GM23338 (cell line): ENCODE measurements around the gene PROCR. TPM values are rescaled to one million over a fixed set of nuclear protein-coding genes. Genes with fewer than 3 reads are reported as not detected.

Source experiments
- ATAC-seq: fragments of 200-7000 bp; cut with Tn5 transposase; 3 replicates; pipeline ENCODE4 v1.9.1; 2020
- DNase-seq: peaks from one replicate; pipeline ENCODE4 v3.0.0-alpha.2; 2015; ENCODE audit warnings: low spot score
- H2AFZ ChIP-seq: fragments of 200-600 bp; sonication (generic); 2 replicates; pipeline ENCODE4 v1.8.0; 2016; ENCODE audit warnings: antibody characterized with exemption, mild to moderate bottlenecking, moderate library complexity
- H3F3A ChIP-seq: fragments of 200-600 bp; sonication (generic); replicated peaks from 2 replicates; pipeline ENCODE4 v1.8.0; 2017; ENCODE audit warnings: antibody characterized with exemption, mixed run types, low read depth
- H3K27ac ChIP-seq: fragments of 200-600 bp; sonication (generic); 2 replicates; pipeline ENCODE4 v1.6.1; 2016; ENCODE audit warnings: low read depth
- H3K27me3 ChIP-seq: fragments of 200-600 bp; sonication (generic); 2 replicates; pipeline ENCODE4 v1.8.0; 2016; ENCODE audit warnings: mild to moderate bottlenecking, mixed run types, moderate library complexity; ENCODE audit not compliant: insufficient read depth
- H3K36me3 ChIP-seq: fragments of 200-600 bp; sonication (generic); 2 replicates; pipeline ENCODE4 v1.8.0; 2016; ENCODE audit warnings: mild to moderate bottlenecking; ENCODE audit not compliant: insufficient read depth
- H3K4me1 ChIP-seq: fragments of 200-600 bp; sonication (generic); 2 replicates; pipeline ENCODE4 v1.8.0; 2016; ENCODE audit warnings: mild to moderate bottlenecking, moderate library complexity; ENCODE audit not compliant: insufficient read depth
- H3K4me2 ChIP-seq: fragments of 200-600 bp; sonication (generic); 2 replicates; pipeline ENCODE4 v1.7.1; 2017; ENCODE audit warnings: mixed run types
- H3K4me3 ChIP-seq: fragments of 200-600 bp; sonication (generic); 2 replicates; pipeline ENCODE4 v1.6.1; 2016; ENCODE audit warnings: mixed run types
- H3K79me2 ChIP-seq: fragments of 200-600 bp; sonication (generic); replicated peaks from 2 replicates; pipeline ENCODE4 v1.8.0; 2017; ENCODE audit warnings: mild to moderate bottlenecking; ENCODE audit not compliant: insufficient read depth
- H3K9me2 ChIP-seq: fragments of 200-600 bp; sonication (generic); 2 replicates; pipeline ENCODE4 v1.8.0; 2017; ENCODE audit not compliant: insufficient read depth
- H4K20me1 ChIP-seq: fragments of 200-600 bp; sonication (generic); replicated peaks from 2 replicates; pipeline ENCODE4 v1.8.0; 2017; ENCODE audit warnings: mild to moderate bottlenecking; ENCODE audit not compliant: insufficient read depth
- H3K27ac Mint-ChIP-seq: 2 replicates; pipeline ENCODE4 v1.8.0; 2020; ENCODE audit warnings: inconsistent platforms, mild to moderate bottlenecking, moderate library complexity, mixed read lengths
- H3K27me3 Mint-ChIP-seq: 3 replicates; pipeline ENCODE4 v1.8.0; 2022; ENCODE audit warnings: low read depth, mild to moderate bottlenecking, moderate library complexity, mixed read lengths, inconsistent platforms; ENCODE audit not compliant: insufficient read depth, poor library complexity
- H3K36me3 Mint-ChIP-seq: 3 replicates; pipeline ENCODE4 v1.8.0; 2021; ENCODE audit warnings: low read depth, mild to moderate bottlenecking, inconsistent platforms, moderate library complexity, mixed read lengths
- H3K4me1 Mint-ChIP-seq: 3 replicates; pipeline ENCODE4 v1.8.0; 2020; ENCODE audit warnings: mild to moderate bottlenecking, inconsistent platforms, mixed read lengths
- H3K4me3 Mint-ChIP-seq: 3 replicates; pipeline ENCODE4 v1.8.0; 2021; ENCODE audit warnings: moderate library complexity, mild to moderate bottlenecking, inconsistent platforms, mixed read lengths
- H3K9me3 Mint-ChIP-seq: 3 replicates; pipeline ENCODE4 v1.8.0; 2020; ENCODE audit warnings: moderate library complexity, mild to moderate bottlenecking, inconsistent platforms, mixed read lengths
- CREB1 ChIP-seq: fragments of 250-450 bp; sonication (Bioruptor Pico); IDR thresholded peaks from 2 replicates; pipeline ENCODE4 v1.5.0; 2020; ENCODE audit warnings: low read depth, mild to moderate bottlenecking, moderate library complexity
- ETS1 ChIP-seq: IDR thresholded peaks from 2 replicates; pipeline ENCODE4 v1.6.1; 2016; ENCODE audit warnings: antibody characterized with exemption
- EZH2 ChIP-seq: fragments of 200-600 bp; sonication (generic); IDR thresholded peaks from one replicate; pipeline ENCODE4 v1.8.0; 2017; ENCODE audit warnings: antibody characterized with exemption, mild to moderate bottlenecking, low read depth; ENCODE audit not compliant: unreplicated experiment
- JUNB ChIP-seq: IDR thresholded peaks from one replicate; pipeline ENCODE4 v1.6.1; 2016; ENCODE audit warnings: antibody characterized with exemption; ENCODE audit not compliant: unreplicated experiment
- NANOG ChIP-seq: IDR thresholded peaks from 2 replicates; pipeline ENCODE4 v1.6.1; 2016; ENCODE audit warnings: antibody characterized with exemption, borderline replicate concordance
- REST ChIP-seq: IDR thresholded peaks from one replicate; pipeline ENCODE4 v1.6.1; 2018; ENCODE audit warnings: antibody characterized with exemption; ENCODE audit not compliant: unreplicated experiment
- ZNF114 ChIP-seq: fragments of 250-450 bp; sonication (Bioruptor Pico); IDR thresholded peaks from 2 replicates; pipeline ENCODE4 v1.5.0; 2020; ENCODE audit warnings: mild to moderate bottlenecking, moderate library complexity
- ZNF331 ChIP-seq: fragments of 250-450 bp; sonication (Bioruptor Pico); IDR thresholded peaks from 2 replicates; pipeline ENCODE4 v1.5.0; 2020; ENCODE audit warnings: low read depth, mild to moderate bottlenecking, moderate library complexity
- ZNF462 ChIP-seq: fragments of 250-450 bp; sonication (Bioruptor Pico); IDR thresholded peaks from 2 replicates; pipeline ENCODE4 v1.5.0; 2020; ENCODE audit warnings: mild to moderate bottlenecking, moderate library complexity
- polyA plus RNA-seq: library from polyadenylated mRNA; unstranded; fragments of >200 nt; fragmentation: Nextera tagmentation; extraction: Ambion mirVana; gene quantifications from 2 replicates; pipeline ENCODE4 v1.2.1, GENCODE V29; 2016
- total RNA-seq: library from RNA; depleted of rRNA; stranded (reverse); fragments of >200 nt; shearing (Covaris generic); gene quantifications from 2 replicates; pipeline ENCODE4 v1.2.3, GENCODE V29; 2014

The PROCR gene
- total and polyA plus RNA-seq, 2 experiments from 2014 or later = 32.9 to 36.1 TPM

GRCh38 chr20:35151736-35152135 is 20.1 kb upstream of the PROCR start:
- H4K20me1 ChIP-seq = no peaks in the 10 kb centered on the region
- H3K27me3 Mint-ChIP-seq = peaks cover 9% of the 10 kb centered on the region
- H3F3A ChIP-seq = peaks cover 6% of the 10 kb centered on the region; the same call in 1 of the 2 replicates
- H3K9me2 ChIP-seq = no peaks in the 10 kb centered on the region
- H3K4me2 ChIP-seq = no peak overlapping the region
- H3K27me3 ChIP-seq = no peaks in the 10 kb centered on the region
- H3K4me3 ChIP-seq = no peak overlapping the region
- peaks cover 8% of the 10 kb centered on the region; the same call in 2 of the 3 replicates for H3K9me3 Mint-ChIP-seq
- H3K36me3 Mint-ChIP-seq = no peaks in the 10 kb centered on the region; the same call in 2 of the 3 replicates
- no peak overlapping the region for H2AFZ ChIP-seq
- H3K27ac Mint-ChIP-seq = no peak overlapping the region
- no peaks in the 10 kb centered on the region for H3K79me2 ChIP-seq
- no peaks in the 10 kb centered on the region for H3K36me3 ChIP-seq
- H3K4me1 Mint-ChIP-seq = peaks cover 9% of the 10 kb centered on the region; the same call in 2 of the 3 replicates
- ATAC-seq = no peak
- H3K27ac ChIP-seq = no peak overlapping the region
- peaks cover 6% of the 10 kb centered on the region for H3K4me1 ChIP-seq
- no peak for DNase-seq
- H3K4me3 Mint-ChIP-seq = no peak overlapping the region
- TF ChIP-seq REST (no peak), JUNB (no peak), ZNF331 (CRISPR knock-in tag) (no peak), CREB1 (CRISPR knock-in tag) (no peak), NANOG (no peak), ZNF462 (CRISPR knock-in tag) (no peak), ETS1 (no peak), EZH2 (no peak), ZNF114 (CRISPR knock-in tag) (no peak)
